NCI-H187 (cell line): ENCODE measurements around the gene TMOD1.
A peak's percentile ranks its signal among the peaks of the same experiment; 100 is the strongest.
"Not testable (repeated sequence)": the region's sequence is repeated elsewhere in the genome, so short reads cannot be mapped to it uniquely, and the experiment has no call there.

Source experiments
- DNase-seq, 2 experiments: peaks; one replicate each; lab custom pipeline; 2025; lab: John Stamatoyannopoulos, UW

Gene TMOD1

DNA sequence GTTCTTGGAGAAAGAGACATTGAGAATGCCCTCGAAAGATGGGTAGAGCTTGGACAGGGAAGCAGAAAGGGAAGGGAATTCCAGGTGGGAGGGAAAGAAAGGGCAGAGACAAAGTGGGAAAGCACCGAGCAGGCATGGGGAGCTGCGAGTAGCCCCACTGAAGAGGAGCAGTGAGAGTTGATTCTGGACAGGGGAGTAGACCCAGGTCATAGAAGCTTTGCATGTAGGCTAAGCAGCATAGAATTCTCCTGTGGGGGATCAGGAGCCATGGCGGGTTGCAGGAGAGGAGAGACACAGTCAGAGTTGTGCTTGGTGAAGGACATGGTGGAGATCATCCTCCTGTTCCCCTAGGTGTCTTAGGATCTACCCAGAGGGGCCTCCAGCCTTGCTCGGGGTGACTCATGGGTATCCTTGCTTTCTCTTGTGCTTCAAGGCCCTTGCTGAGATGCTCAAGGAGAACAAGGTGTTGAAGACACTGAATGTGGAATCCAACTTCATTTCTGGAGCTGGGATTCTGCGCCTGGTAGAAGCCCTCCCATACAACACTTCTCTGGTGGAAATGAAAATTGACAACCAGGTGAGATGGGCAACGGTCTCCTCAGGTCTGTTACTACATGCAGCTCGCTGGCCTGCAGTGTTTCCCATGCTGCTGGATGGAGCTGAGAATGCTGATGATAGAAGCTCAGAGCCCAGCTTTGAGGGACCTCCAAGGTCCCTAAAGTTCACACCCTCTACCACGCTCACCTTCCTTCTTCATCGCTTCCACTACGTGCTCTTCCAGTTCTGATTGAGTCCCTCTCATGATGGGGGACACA lies 67.2 kb downstream of the TMOD1 start:
- DNase-seq, result no peak

DNA sequence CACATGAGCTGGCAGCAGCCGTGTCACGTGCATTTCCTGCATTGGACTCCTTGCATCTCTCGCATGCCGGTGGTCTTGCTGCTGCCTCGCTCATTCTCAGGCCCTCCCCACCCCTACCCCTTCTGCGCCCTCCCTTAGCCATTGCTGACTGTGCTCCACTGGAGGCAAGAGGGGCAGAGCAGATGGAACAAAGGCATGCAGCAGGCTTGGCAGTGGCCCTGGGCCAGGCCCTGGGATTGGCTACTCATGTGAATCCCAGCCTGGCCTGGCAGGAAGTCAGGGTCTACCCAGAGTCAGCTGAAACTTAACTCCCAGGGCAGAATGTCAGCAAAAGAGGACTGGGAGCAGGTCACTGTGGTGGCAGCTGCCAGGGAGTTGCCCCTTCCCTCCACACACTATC lies 69.4 kb downstream of the TMOD1 start:
- DNase-seq, result no peak

DNA sequence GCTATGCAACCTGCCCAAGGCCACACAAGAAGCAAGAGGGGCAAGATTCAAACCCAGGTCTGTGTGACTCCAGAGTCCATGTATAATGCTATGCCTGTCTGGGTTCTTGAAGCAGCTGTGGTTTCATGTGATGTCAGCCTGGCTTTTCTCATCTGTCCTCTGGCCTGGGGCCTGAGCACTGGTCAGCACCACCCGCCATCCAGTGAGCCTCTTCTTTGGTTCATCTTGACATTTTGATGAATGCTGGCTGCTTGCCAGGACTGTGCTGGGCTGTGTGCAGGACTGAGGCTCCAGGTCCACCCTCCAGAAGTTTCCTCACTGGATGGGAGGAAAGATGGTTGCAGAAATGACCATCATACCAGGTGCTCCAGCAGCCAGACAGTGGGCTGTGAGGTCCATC lies 70.2 kb downstream of the TMOD1 start:
- DNase-seq, result no peak

DNA sequence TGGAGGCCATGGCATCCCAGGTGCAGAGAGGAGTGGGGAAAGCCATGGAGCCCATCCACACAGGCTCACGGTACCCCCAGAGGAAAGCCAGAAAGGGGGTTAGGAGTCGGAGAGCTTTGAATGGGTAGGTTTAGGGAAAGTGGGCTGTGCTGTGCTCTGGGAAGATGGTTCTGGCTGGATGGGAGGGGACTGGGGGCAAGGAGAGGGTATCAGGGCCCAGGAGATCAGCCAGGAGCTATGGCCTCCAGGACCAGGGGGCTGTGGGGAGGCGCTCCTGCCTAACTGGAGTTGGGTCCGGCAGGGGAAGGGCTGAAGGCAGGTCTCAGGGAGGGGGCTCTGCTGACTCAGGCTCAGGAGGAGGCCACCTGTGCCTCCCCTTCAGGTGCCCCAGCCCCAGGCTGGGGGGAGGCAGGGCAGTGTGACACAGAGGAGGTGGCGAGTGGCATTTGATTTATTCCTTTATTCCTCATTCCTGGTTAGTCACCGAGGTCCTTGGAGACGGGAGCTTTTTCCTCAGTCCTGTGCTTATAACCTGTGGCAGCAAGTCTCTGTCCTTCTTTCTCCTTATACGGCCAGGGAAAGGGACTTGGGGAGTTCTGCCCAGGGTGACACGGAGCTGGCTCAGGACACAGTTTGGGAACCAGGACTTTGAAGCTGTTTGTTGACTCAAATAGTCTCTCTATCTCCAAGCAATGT lies 70.9 kb downstream of the TMOD1 start:
- DNase-seq, result no peak

DNA sequence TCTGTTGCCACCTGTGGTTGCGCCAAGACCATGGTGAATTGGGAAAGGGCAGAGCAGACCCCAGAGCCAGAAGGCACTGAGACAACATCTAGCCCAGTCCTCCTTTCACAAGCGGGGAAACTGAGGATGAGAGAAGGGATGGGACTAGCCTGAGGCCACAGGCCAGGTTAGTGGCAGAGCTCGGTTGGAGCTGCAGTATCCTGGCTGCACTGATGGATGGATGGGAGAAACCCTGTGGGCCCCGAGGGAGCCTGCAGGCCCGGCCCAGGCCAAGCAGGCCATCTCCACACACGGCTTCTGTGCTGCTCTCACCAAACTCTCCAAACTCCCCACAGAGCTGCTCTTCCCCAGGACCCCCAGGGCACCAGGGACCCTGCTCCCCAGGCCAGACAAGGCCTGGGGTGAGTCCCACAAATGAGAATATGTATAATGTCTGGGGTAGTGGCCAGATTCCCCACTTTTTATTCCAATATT lies 71.5 kb downstream of the TMOD1 start:
- no peak for DNase-seq

DNA sequence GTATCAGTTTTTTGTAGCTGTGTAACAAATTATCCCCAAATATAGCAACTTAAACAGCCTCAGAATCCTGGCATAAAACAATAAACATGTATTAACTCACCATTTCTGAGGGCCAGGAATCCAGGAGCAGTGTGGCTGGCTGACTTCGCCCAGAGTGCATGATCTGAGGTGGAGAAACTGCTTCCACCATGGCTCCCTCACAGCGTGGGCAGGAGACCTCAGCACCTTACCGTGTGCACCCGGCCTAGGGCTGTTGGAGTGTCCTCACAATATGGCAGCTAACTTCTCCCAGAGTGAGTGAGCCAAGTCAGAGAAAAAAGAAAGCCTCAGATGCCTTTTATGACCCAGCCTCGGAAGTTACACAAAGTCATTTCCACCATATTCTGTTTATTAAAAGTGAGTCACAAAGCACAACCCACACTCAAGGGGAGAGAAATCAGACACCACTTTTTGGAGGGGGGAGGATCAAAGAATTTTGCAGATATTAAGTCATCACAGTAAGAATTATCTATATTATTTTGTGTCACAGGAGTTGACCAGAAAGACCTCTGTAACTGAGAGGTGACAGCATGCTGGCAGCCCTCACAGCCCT lies 72.1 kb downstream of the TMOD1 start:
- no peak for DNase-seq

DNA sequence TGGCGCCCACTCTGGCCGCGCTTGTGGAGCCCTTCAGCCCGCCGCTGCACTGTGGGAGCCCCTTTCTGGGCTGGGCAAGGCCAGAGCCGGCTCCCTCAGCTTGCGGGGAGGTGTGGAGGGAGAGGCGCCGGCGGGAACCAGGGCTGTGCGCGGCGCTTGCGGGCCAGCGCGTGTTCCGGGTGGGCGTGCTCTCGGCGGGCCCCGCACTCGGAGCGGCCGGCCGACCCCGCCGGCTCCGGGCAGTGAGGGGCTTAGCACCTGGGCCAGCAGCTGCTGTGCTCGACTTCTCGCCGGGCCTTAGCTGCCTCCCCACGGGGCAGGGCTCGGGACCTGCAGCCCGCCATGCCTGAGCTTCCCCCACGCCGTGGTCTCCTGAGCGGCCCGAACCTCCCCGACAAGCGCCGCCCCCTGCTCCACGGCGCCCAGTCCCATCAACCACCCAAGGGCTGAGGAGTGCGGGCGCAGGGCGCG lies 72.7 kb downstream of the TMOD1 start:
- DNase-seq, result not testable (repeated sequence)

DNA sequence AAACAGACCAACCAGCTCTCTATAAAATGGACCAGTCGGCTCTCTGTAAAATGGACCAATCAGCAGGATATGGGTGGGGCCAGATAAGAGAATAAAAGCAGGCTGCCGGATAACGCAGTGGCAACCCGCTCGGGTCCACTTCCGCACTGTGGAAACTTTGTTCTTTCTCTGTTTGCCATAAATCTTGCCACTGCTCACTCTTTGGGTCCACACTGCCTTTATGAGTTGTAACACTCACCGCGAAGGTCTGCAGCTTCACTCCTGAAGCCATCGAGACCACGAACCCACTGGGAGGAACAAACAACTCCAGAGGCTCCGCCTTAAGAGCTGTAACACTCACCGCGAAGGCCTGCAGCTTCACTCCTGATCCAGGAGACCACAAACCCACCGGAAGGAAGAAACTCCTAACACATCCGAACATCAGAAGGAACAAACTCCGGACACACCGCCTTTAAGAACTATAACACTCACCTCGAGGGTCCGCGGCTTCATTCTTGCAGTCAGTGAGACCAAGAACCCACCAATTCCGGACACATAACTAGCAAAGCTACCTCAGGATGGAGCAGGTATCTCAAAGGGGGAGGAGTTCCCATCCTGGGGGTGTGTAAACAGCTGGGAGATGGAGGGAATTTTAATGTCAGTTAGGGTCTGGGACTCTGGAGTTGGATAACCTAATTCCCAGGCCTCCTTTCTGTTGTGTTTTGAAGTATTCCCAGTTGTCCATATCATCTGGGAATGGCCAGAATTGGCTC lies 73.6 kb downstream of the TMOD1 start:
- DNase-seq, result not testable (repeated sequence)

DNA sequence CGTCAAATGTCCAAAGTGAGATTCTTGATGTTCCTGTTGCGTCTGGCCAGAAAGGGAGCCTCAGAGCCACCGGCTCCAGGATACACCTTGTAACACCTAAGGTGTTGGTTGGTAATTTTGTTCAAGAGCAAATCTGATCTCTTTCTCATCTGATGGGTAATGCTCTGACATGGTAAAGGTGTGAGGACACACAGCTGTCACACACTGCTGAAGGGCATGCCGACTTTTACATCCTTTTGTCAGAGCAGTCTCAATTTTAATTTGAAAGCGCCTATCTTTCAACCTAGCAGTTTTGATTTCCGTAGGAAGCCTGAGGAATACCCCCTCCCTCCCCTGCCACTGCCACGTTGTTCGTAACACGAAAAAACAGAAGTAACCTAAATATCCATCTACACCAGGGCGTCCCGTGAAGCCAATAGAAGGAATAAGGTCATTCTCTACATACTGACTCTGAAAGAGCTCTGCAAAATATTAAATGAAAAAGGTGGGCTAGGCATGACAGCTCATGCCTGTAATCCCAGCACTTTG lies 74.3 kb downstream of the TMOD1 start:
- no peak for DNase-seq

DNA sequence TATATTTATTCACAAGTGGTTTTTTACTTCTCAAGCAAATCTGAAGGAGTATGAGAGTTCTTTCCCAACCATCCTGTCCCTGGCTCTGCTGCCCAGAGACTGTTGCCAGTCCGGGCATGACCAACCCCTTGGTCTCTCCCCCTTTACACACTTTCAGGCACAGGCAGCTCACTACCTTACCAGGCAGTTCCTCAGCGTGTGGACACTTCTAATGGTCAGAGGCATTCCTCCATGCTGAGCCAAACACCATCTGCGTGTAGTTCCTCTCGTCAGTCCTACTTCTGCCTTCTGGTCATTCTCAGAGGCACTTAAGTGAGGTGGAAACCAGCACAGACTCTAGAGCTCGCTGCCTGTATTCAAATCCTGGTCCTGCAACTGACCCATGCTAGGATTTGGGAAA lies 75.6 kb downstream of the TMOD1 start:
- DNase-seq, result no peak

DNA sequence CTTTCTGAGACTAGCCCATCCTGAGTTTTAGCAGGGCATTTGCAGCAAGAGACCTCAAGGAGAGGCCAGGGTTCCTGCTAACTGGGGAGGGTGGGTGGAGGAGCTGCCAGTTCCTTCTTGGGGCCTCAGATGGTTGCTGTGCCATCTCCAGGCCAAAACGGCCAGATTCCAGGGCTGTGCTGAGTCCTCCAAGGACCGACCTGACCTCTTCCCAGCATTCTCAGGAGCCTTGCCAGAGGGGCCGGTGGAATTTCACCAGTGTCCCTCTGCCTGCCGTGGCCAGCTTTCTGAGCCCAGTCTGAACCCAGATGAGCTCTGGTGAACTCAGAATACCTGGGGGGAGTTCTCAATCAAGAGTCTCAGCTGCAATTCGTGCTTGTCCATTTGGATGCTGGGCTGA lies 77.4 kb downstream of the TMOD1 start:
- no peak for DNase-seq

DNA sequence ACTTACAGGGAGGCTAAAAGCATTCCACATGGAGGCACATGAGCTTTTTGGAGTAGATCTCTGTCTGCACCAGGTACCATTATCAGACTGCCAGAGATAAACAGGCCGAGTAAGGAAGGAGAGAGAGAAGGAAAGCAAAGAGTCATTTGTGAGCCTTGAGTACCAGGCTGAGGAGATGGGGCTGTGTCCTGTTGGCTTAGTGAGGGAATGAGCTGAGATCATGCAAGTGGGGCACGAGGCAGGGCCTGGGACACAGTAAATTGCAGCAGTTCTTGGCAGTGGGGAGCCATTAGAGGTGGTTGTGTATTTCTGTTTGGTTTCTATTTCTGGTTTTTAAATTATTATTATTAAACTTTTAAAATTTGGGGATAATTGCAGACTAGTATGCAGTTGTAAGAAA lies 78.4 kb downstream of the TMOD1 start:
- no peak for DNase-seq

DNA sequence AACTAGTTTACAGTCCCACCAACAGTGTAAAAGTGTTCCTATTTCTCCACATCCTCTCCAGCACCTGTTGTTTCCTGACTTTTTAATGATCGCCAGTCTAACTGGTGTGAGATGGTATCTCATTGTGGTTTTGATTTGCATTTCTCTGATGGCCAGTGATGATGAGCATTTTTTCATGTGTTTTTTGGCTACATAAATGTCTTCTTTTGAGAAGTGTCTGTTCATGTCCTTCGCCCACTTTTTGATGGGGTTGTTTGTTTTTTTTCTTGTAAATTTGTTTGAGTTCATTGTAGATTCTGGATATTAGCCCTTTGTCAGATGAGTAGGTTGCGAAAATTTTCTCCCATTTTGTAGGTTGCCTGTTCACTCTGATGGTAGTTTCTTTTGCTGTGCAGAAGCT lies 80.1 kb downstream of the TMOD1 start:
- not testable (repeated sequence) for DNase-seq

DNA sequence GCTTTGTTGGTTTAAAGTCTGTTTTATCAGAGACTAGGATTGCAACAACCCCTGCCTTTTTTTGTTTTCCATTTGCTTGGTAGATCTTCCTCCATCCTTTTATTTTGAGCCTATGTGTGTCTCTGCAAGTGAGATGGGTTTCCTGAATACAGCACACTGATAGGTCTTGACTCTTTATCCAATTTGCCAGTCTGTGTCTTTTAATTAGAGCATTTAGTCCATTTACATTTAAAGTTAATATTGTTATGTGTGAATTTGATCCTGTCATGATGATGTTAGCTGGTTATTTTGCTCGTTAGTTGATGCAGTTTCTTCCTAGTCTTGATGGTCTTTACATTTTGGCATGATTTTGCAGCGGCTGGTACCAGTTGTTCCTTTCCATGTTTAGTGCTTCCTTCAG lies 83.3 kb downstream of the TMOD1 start:
- DNase-seq, result not testable (repeated sequence)

DNA sequence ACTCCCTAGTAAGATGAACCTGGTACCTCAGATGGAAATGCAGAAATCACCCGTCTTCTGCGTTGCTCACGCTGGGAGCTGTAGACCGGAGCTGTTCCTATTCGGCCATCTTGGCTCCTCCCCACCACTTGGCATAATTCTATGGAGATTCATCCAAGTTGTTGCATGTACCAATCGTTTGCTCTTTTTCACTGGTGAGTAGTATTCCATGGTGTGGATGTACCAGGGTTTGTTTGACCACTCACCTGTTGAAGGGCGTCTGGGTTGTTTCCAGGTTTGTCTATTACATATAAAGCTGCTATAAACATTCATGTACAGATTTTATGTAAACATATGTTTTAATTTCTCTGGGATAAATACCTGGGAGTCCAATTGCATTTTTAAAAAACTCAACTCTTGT lies 85.4 kb downstream of the TMOD1 start:
- DNase-seq, result not testable (repeated sequence)

DNA sequence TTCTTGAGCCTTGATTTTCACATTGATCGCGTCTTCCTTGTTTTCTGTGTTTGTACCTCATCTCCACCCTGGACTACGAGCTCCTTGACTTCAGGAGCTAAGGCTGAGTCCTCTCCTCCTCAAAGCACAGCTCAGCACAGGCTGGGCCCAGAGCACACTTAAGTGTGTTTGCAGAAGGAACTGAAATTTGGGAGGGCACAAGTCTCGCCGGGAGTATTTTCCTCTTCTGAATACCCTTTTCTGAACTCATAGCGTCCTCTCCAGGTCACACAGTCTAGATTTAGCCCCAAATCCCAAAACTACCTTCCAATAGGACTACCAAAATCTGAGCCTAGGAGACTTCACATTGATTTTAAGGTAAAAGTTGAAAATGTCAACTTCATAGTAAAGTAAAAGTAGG lies 90.1 kb downstream of the TMOD1 start:
- no peak for DNase-seq

DNA sequence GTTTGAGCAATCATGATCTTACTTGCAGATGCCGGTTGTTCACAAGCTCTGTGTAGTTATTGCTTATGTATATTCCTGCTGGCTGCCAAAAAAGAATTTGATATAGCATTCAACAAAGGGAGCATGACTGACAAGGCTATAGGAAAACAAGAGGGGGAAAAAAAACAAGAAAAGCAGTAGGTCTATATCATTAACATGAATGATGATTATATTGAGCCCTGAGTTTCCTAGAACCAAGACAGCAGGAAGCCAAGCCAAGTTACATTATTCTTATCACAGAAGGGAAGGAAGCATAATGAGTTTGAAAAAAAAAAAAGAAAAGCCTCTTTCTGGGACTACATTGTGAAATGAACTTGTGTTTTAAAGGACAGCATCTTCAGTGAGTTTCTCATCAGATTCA lies 90.7 kb downstream of the TMOD1 start:
- no peak for DNase-seq

DNA sequence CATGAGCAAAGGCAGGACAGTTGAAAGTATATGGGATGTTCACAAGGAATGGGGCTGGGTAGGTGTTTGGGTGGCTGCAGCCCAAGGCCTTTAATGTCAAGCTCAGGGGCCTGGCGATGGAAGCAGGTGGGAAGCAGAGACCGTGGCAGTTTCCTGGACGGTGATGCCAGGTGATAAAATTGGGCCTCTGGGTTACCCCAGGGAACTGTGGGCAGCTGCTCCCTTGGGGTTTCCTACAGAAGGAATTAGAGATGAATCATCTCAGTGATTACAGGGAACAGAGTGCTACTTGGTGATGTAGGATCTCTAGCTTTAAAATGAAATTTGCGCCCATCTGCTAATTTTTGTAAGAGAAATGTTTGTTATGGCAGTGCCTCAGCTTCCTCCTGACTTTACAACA lies 92.5 kb downstream of the TMOD1 start:
- DNase-seq, result no peak

DNA sequence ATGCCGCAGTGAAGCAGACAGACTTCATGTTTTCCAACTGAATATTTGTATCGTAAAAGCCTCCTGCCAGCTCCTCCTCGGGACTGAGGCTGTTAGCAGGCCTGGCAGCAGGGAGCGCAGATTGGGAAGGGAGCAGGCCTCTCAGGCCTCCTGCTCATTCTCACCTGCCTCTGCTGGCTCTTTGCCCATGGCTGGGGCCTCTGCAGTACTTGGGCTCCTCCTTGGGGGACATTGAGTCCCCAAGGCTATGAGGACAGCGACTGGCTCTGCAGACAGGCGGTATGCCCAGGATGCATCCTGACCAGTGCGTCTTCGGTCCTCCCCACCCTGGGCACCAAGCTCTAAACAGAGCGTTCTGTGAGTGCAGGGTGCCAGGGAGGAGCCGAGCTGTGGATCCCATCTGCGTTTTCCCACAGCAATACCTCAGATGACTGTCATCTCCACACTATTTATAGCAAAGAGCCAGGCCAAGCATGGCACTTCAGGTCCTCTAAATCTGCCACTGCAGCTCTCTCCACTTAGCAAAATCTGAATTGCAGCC lies 93.0 kb downstream of the TMOD1 start:
- DNase-seq, result peak; percentile 5 to 52

DNA sequence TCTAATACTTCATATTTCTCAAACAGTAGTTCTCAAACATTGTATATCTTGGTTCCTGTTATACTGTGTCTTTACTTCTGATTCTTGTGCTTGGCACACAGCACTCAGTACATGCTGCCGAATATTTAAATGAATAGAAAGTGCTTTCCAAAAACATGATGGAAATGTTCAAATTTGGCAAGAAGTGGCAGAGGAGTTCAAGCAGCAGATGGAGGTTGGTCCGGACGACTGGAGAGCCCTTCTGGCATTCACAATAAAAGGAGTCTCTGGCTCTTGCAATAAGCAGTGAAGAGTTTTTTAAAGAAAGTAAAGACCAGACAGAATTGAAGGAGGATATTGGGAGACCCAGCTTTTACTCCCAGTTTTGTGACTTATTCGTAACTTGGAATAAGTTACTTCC lies 95.4 kb downstream of the TMOD1 start:
- no peak for DNase-seq

DNA sequence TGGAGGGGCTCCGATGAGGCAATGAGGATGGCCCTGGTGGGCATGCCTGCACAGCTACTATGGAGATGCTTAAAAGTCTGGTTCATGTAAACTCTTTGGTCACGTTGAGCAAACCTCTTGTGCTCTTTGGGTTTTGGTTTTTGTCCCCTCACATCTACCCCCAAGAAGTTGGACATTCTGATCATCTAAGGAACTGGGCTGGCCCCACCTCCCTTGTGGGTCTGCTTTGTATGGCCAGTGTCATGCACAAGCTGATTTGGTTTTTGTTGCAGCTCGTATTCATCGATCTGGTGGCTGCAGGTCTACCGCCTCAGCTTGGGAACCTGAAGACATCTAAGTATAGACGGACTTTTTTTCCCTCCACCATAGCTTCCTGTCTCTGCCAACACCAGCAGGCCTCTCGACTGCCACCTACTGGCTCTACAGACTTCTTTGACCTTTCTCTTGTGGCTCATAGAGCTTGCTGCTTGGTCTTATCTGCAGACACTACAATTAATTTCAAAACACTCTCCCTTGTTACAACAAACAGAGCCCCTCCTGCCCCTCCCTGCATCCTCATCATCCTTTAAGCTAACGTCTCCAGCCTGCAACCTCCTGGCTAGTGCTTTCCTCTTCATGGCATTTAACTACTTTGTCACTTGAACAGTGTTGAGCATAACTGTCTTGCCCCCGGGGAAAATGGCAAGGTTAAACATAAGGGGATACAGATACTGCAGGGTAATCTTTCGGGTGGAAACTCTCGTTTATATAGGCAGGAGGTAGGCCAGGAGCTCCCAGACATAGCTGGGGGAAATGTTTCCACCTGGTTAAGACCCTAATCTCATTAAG lies 97.2 kb downstream of the TMOD1 start:
- peak; percentile 3 to 36 for DNase-seq
